COLO668 (cell line): ENCODE data around the gene PANK4.

Experiments used
- DNase-seq: peaks from one replicate; lab custom pipeline; 2025; ENCODE audit not compliant: unreplicated experiment; lab: John Stamatoyannopoulos, UW

The PANK4 gene

DNA sequence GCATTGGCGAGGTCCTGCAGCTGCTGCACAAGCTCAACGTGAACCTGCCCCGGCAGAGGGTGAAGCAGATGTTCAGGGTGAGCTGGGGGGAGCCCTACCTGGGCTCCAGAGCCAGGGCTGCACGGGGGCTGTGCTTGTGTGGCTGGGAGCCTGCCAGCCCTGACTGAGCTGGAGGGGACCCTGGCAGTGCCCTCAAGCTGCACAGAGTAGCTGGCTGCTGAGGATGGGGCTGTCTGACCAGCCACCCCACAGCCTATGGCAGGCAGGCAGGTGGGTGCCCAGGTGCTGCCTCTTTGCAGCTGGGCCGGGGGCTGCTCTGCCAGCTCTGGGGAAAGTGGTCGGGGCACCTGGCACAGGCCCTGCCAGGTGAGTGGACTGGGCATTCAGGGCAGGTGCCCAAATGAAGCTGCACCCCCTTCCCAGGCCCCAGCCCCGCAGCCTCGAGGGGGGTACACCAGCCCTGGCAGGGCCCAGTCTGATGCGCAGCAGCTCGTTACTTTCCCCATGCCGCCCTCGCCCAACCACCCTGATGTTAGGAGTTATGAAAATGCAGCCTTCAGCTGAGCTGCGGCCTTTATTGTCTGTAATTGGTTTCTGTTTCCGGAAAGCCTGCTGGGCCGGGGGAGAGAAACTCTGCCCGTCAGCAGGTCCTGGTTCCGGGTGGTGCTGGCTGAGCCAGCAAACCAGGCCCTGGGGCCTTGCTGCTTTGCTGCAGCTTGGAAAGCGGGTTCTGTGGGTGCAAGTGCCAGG lies 46.0 kb downstream of the PANK4 start:
- DNase-seq, result no peak

DNA sequence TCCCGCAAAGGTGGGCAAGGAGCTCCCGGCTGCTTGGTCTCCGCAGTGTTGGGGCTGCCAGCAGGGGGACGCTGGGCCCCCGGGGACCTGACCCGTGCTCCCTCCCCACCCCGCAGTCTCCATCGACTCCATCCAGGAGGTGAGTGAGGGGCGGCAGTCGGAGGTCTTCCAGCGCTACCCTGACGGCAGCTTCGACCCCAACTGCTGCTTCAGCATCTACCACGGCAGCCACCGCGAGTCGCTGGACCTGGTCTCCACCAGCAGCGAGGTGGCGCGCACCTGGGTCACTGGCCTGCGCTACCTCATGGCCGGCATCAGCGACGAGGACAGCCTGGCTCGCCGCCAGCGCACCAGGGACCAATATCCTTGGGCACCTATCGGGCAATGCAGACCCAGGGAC lies 46.8 kb downstream of the PANK4 start:
- no peak for DNase-seq

DNA sequence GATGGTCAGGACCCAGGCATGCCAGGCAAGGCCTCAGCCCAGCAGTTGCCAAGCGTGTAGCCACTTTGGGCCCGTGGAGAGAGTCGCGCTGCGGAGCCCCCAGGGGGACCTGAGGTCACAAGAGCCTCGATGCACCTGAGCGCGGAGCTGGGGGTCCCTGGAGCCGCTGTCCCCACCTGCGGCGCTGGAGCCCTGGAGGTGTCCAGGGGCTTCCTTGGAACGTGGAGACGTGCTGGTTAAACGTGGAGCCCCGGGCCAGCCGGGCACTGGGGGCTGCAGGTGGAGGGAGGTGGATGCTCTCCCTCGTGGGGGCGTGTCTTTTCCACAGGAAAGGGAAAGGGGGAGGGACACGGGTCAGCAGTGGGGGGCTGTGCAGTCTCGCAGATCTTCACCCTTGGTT lies 47.2 kb downstream of the PANK4 start:
- no peak for DNase-seq

DNA sequence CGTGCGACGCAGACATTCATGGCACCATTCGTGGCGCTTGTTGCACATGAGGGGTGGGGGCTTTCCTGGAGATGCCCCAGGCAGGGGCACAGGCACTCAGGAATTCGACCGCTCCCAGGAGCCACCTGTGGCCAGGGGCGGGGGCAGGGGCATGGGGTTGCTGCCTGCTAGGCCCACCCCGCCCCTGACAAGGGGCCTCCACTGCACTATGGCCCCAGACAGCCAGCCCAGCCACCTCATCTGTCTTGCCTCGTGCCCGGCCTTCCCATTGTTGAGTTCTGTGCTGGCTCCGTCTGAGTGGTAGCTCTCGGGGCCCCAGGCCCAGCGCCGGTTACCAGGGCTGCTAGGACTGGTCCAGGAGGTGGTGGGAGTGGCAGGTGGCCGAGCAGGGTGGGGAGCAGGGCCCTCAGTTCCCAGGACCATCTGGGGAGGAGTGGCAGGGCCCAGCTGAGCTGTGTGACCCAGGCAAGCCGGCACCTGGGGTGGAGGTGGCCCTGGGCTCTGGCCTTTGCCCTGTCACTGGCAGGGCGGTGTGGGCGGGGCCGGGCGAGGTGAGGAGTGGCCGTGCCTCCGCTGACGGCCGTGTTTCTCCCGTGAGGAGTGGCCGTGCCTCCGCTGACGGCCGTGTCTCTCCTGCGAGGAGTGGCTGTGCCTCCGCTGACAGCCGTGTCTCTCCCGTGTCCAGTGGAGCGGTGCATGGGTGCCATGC lies 48.5 kb downstream of the PANK4 start:
- DNase-seq, result no peak

DNA sequence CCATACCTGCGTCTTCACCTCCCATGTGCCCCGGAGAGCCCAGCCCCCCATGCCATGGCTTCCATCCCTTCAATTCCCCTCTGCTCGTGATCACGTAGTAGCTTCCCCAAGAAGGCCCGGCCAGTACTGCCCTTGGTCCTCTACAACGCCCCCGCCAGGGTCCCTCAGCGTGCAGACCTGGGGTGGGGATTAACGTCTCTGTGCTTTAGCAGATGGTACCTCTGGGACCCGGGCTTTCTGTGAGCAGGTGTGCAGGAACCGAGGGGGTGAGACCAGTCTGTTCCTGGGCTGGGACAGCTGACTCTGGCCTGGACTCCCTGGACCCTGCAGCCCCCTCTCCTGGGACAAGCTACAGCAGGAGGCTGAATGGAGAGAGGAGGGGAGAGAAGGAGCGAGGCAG lies 49.1 kb downstream of the PANK4 start:
- no peak for DNase-seq

DNA sequence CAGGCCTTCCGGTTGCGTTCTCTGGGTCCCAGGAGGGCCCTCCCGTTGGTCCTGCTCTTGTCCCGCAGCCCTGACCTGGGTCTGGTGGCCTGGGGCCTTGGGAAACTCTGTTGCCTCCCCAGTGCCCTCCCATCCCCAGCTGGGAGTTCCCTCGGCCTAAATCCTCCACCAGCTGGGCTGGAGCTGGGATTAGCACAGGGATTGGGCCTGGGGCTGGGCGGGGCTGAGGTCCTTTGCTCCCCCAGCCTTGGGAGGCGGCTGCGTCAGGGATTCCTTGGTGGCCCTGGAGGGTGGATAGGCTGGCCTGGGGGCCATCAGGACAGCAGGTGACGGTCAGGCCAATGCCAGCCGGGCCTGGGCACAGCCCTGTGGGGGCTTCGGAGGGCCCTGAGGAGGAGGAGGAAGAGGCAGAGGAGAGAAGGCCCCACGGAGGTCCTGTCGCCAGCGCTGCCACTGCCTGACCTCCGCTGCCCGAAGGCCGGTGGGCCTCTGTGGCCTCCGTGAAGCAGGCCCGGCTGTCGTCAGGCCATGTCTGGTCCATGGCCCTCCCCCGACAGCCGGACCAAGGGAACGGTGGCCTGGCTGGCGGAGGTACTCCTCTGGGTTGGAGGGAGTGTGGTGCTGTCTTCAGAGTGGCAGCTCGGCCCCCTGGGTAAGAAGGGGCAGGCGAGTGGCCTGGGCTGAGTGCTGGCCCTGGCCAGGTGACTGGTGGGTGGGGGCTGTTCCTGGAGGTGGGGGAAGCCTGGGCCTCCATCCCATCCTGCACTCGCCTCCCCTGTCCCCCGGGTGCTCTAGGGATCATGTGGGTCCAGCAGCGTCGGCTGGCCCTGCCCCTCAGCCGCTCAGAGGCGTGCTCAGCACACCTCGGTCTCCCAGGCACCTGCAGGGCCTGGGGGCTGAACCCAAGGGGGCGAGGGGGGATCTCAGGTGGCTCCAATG lies 50.1 kb downstream of the PANK4 start, which contains the start of gene PLCH2:
PLCH2 (plus strand) TSS at position 229 of the 939 bp plus-strand sequence; CDS start at position 529, 300 bp downstream.
- no peak for DNase-seq

DNA sequence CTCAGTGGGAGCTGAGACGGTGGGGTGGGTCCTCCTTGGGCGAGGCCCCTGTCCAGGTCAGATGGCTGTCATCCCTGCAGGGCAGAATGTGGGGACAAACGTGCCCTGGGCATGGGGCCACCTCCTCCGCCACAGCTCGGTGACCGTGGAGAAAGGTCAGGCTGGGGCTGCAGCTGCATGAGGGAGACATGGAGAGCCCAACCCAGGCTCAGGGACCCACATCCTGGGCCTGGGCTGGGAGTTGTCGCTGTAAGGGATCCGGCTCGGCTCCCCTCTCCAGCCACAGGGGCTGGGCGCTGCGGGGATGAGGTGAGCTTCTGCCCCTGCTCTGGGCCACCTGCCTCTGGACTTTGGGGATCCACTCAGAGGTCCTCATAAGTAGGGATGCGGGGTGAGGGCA lies 50.8 kb downstream of the PANK4 start:
- DNase-seq, result no peak

DNA sequence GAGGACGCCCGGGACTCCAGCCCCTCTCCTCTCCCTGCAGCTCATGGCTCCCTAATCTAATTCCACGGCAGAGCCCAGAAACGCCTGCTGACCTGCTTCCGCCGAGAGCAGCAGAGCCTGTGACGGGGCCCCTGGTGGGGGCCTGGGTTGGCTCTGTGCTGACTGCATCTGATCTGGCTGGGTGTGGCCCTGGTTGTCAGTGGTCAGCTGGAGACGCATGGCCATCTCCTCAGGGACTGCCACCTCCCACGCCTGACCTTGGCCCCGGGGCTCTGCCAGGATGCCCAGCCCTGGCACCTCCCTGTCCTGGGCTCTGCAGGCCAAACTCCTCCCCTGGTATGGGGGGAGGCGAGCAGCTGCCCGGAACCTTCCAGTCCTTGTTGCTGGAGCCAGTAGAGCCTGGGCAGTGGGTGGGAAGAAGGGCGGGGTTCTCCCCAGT lies 51.4 kb downstream of the PANK4 start:
- DNase-seq, result no peak

DNA sequence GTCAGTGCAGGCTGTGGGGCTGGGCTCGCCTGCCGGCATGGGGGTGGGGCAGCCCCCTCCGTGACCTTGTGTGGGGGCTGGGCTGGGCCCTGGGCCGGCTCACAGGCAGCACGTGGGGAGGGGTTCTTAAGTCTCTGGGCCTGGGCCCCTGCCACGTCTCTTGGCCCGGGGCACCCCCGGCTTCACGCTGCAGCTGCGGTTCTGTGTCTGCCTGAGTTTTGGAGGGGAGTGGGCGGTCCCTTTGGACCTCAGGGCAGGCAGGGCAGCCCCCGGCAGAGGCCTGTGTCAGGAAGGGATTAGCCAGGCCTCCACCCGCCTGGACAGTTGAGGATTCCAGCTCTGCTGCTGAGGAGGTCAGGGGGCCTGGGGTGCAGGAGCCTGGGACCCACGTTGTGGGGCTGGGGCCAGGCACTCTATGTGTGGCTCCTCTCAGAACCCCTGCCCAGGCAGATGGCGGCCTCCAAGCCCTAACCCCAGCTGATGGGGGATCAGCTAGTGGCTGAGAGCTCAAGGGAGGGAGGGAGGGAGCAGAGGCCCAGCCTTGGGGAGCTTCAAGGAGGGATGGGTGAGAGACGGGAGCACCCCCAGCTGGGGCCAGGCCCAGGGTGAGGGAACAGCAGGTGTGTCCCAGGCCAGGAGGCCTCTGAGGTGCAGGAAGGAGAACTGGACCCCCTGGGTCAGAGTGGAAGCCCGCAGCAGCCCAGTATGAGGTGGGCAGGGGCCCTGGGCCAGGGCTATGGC lies 52.1 kb downstream of the PANK4 start:
- DNase-seq, result no peak

DNA sequence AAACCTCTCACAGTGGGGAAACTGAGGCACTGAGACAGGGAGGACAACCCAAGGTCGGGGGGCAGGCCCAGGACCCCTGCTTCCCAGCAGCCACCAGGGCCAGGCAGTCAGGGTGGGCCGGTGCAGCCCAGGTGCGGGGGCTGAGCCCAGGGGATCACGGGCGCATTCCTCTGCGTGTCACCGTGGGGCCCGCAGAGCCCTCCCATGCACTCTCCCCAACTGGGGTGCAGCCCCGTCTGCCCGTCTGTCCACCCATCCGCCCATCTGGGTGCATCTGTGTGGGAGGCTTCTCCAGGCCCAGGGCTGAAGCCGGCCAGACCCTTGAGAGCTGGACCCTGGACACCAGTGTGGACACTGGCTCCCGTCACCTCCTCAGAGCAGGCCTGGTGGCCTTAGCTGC lies 53.2 kb downstream of the PANK4 start:
- DNase-seq, result no peak

DNA sequence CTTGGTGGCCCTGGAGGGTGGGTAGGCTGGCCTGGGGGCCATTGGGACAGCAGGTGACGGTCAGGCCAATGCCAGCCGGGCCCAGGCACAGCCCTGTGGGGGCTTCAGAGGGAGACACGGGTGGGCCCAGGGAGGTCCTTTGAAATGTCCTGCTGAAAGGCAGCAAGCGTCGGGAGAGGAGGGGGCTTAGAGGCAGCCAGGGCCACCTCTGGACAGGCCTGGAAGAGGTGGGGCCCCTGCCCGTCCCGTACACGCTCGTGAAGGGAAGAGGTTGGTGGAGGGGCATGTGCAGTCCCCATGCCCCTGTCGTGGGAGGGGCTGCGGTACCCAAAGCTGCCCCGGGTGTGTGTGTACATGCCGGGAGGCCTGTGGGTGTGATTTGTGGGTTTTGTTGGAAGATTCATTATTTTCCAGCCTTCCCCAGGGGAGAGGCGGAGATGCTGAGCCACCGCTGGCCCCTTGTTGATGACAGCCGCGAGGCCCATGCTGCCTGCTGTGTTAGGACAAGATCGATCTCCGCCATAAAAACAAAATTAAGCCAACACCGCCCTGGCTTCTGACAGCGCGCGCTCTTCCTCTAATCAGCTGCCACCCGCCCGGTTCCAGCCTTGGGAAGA lies 53.7 kb downstream of the PANK4 start:
- no peak for DNase-seq

DNA sequence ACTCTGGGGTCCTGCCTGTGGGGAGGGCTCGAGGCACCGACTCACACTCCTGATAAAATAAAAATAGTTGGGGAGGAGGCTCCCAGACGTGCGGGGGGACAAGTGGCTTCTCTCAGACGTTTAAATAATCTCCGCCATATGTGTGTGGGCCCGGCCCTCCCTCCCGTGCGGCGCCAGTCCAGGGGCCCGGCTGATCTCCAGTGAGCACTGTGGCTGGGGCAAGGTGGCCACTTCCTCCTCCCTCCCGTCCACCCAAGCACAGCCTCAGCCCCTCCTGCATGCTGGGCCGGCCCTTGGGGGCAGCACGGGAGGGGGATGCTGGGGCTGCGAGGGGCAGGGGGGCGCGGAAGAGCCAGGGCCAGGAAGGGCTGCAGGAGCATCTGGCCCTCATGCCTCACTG lies 54.3 kb downstream of the PANK4 start:
- no peak for DNase-seq

DNA sequence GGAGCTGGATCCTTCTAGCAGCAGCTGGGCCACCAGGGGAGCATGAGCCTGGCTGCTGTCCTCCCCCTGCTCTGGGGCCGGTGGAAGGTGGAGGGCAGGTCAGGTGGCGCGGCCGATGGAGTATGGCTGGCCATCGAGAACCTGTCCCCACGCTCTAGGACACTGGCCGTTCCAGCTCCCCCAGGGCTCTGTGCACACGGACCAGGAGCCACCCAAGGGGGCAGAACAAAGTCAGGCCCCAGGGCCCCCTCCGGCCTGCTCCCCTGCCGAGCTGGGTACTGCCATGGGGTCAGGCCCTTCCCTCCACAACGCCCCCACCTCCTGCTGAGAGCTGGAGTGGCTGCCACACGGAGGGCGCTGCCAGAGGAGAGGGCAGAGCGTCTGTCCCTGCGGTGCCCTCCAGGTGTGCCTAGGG lies 54.8 kb downstream of the PANK4 start:
- no peak for DNase-seq

DNA sequence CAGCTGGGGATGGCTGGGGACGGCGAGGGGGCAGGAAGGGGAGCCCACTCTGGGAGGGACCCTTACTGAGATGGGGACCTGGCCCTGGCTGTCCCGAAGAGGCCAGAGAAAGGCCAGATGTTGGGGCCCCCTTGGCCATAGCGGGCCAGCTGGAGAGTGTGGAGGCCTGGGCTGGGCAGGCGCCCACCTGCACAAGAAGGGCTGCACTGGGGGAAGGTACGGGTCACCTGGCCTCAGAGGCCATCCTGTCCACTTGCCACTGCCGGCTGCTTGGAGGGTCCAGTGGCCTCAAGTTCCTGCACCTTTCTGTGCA lies 55.3 kb downstream of the PANK4 start:
- DNase-seq, result no peak

DNA sequence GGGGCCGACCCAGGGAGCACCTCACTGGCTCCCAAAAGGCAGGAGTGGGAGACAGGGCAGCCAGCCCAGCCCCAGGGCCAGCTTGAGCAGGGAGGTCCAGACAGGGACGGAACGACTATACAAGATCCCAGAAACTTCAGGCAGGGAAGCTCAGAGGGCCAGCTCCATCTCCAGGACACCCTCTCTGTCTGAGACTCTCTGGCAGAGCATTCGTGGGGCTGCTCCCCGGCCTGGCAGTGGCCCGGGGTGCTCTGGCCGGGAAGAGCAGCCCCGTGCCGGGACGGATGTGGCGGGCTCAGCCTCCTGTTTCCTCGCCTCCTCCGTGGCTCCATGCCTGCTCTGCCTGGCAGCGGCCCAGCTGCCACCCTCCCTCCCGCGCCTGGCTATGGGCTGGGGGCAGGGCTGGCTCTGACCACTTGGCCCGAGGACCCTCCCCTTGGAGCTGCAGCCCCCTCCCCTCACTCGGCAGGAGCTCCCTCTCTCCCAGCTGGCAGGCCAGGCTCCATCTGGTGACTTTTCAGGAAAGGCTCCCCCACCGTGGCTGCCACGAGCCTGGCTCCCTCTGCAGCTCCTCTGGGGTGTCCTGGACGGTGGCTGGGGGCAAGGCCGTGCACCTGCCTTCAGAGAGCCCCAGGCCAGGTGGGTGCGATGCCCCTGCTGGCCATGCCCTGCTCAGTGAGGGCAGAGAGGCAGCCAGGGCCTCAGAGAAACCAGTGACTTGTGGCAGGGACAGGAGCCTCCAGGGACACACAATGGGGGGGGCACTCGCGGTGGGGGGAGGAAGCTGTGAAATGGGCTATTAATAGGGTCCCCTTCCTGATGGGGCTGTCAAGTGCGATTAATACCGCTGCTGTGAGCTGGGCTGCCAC lies 55.9 kb downstream of the PANK4 start:
- no peak for DNase-seq

DNA sequence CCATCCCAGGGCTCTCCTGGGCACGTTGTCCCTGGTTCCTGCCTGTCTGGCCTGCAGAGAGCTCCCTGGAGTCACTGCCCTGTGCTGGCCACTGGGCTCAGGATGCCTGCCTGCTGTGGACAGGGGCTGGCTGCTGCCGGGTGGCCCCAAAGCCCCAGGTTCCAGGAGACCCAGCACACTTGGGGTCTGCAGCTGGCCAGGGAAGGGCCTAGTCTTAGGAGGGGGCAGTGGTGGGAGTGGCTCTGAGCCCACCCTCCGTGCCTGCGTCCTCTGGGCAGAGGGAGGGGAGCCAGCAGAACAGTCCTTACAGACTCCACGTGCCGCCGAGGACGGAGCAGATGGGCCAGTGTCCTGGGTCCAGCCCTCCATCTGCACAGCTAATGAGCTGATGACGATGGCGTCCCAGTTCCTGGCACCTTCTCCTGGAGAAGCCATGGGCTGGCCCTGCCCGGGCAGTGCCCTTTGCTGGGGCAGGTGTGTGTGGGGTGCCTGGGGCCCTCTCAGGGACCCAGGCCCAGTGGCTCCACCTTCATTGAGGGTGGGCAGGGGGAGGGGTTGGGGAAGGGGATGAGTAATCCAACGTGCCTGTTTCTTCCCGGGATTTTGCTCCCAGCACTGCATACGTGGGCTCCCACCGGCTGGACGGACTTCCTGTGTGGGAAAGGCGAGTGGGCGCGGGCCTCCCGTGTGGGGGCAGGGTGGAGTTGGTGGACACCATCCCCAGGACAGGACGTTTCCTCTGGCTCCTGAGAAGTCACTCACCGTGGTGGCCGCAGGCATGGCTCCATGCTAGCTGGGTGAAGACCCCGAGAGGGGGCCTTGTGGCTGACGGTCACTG lies 57.1 kb downstream of the PANK4 start:
- DNase-seq, result no peak

DNA sequence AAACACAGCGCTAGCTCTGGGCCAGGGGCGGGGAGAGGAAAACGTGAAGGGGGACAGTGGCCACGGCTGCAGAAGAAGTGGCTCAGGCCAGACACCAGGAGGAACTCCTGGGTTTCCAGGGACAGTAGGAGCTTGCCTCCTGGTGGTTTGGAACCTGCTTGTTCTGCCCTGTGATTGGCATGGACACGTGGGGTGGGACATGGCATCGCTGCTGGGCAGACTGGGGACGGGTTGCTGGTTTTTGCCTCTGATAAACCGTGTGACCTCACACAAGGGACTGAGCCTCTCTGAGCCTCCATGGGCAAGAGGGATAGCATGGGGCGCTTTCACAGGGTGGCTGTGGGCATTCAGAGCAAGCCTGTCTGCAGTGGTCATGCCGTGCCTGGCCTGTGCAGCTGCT lies 57.9 kb downstream of the PANK4 start:
- DNase-seq, result no peak

DNA sequence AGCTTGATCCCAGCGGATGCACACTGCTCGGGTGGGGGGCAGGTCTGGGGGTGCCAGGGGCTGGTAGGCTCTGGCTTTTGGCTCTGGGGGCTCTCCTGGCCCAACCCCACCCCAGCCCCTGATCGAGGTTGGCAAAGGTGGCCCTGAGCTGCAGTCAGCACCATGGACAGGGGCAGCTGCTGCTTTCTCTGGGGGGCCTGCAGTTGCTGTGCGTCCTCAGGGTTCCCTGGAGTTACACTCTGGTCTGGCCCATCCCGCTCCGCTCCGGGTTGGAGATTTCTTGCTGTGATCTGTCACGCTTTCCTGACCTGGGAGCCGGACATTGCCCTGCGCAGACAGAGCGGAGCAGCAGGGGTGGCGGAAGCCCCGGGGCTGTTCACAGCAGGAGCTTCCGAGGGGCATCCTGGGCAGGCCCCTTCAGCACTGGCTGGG lies 58.3 kb downstream of the PANK4 start:
- no peak for DNase-seq
